LHCN-M2 (cell line): ENCODE results near the gene ZNF646. TPM values are rescaled to one million over a fixed set of nuclear protein-coding genes. Genes with fewer than 3 reads are reported as not detected.

Experiments used
- DNase-seq: peaks from one replicate; pipeline ENCODE4 v3.0.0-alpha.2; 2012; ENCODE audit warnings: low read depth
- total RNA-seq: library from RNA; depleted of rRNA; stranded (reverse); fragments of >200 nt; gene quantifications from 2 replicates; pipeline ENCODE4 v1.2.3, GENCODE V29; 2014; rRNA removed

Gene ZNF646
- total RNA-seq, 1 experiment from 2014 or later = 28.5 TPM

GRCh38 chr16:31129568-31130335 lies 55.5 kb downstream of the ZNF646 start:
- no peak for DNase-seq

- DNase-seq = no peak
These were observed 56.2 kb downstream of the ZNF646 start for GRCh38 chr16:31130336-31130891.

GRCh38 chr16:31130899-31131298 lies 56.7 kb downstream of the ZNF646 start:
- no peak for DNase-seq

DNA sequence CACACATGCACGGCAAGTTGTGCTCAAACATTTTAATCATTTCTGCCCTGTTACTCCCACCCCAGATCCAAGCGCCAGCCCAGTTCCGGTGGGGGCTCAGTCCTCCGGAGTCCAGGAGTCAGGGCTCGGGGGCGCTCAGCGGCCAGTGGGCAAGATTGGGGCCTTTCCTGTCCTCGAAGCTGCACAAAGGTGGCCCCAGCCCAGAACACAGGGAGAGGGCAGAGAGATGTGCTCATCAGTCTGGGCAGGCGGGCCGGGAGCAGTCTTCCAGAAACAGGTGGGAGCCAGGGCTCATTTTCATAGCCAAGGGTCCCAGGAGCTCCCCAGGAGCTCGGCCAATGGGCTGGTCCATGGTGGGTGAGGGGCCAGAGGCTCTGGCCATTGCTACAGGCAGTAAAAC lies 57.2 kb downstream of the ZNF646 start:
- DNase-seq = no peak

GRCh38 chr16:31131841-31132271 lies 57.6 kb downstream of the ZNF646 start:
- no peak for DNase-seq

DNA sequence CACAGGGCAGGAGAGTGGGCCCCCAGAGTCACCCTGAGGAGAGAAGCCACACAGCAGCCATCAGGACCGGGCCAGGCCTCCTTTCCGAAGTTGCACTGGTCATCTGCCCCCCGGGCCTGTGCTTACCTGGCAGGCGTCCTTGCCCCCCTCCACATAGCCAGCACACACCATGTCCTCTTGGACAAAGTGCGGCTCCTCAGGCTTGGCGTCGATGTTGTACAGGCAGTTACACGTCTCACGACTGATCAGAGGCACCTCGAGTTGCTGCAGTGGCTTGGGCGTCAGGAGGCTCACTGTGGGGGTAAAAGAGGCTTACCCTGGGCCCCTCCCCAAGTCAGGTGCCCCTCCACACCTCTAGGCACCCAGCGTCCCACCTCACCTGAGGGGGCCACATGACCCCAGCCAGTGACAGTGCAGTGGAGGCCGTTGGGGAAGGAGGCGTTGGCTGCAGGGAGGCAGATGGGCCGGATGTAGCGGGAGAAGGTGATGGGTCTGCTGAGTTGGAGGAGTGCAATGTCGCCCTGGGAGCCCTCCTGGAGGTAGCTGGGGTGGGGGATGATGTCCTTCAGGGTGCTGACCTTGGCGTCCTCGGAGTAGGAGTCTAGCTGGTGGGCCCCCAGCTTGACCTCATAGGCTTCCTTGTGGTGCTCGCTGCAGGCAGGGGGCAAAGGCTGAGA lies 58.2 kb downstream of the ZNF646 start:
- no peak for DNase-seq

DNA sequence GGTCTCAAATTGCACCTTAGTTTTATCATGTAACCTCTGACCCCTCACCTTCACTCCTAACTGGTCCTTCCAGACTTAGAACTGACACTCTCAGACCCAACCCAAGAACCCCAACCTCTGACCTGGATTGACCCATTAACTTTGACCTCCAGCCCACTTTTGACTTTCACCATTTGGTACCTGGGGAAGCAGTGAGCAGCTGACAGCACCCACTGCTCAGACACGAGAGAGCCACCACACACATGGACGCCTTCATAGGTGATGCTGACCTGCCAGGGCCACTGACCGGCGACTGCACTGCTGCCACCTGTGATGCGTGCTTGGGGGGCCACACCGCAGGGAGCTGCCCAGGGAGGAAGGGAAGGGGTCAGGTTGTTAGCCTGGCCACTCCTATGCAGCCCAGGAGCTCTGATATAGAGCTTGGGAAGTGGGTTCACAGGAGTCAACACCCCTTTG lies 58.9 kb downstream of the ZNF646 start:
- DNase-seq = no peak

Other genes with a start within 250 kb of the ZNF646 start
- 71.5 and 74.5 TPM in 2 replicates for gene BCL7C, start 180.3 kb upstream of the ZNF646 start, total RNA-seq
- 2.5 and 4.1 TPM in 2 replicates for gene CTF1, start 177.8 kb upstream of the ZNF646 start, total RNA-seq
- 28.6 and 33.2 TPM in 2 replicates for gene FBXL19, start 150.8 kb upstream of the ZNF646 start, total RNA-seq
- gene ORAI3, start 125.4 kb upstream of the ZNF646 start, total RNA-seq = 62.5 and 73.6 TPM in 2 replicates
- 2.4 and 3.4 TPM in 2 replicates for gene SETD1A, start 116.7 kb upstream of the ZNF646 start, total RNA-seq
- gene HSD3B7, start 89.2 kb upstream of the ZNF646 start, total RNA-seq = 133 and 143 TPM in 2 replicates
- 1.7 and 4.1 TPM in 2 replicates for gene STX1B, start 63.8 kb upstream of the ZNF646 start, total RNA-seq
- 51.4 and 52.9 TPM in 2 replicates for gene STX4, start 40.9 kb upstream of the ZNF646 start, total RNA-seq
- gene ZNF668, start 182 bp upstream of the ZNF646 start, total RNA-seq = 96.0 and 115 TPM in 2 replicates
- 9.2 and 9.7 TPM in 2 replicates for gene PRSS53, start 14.5 kb downstream of the ZNF646 start, total RNA-seq
- gene VKORC1, start 20.4 kb downstream of the ZNF646 start, total RNA-seq = 390 and 435 TPM in 2 replicates
- gene BCKDK, start 34.0 kb downstream of the ZNF646 start, total RNA-seq = 199 and 204 TPM in 2 replicates
- gene KAT8, start 43.2 kb downstream of the ZNF646 start, total RNA-seq = 30.5 and 30.7 TPM in 2 replicates
- gene PRSS8, start 61.3 kb downstream of the ZNF646 start, total RNA-seq = not detected in 2 replicates
- 0.40 and 0.64 TPM in 2 replicates for gene PRSS36, start 75.6 kb downstream of the ZNF646 start, total RNA-seq
- 42.3 and 58.2 TPM in 2 replicates for gene FUS, start 105.7 kb downstream of the ZNF646 start, total RNA-seq
- gene PYCARD, start 128.3 kb downstream of the ZNF646 start, total RNA-seq = 7.7 and 10.8 TPM in 2 replicates
- 52.4 and 56.5 TPM in 2 replicates for gene TRIM72, start 139.7 kb downstream of the ZNF646 start, total RNA-seq
- gene PYDC1, start 142.7 kb downstream of the ZNF646 start, total RNA-seq = not detected in 2 replicates
- gene ITGAM, start 185.6 kb downstream of the ZNF646 start, total RNA-seq = 0.11 TPM in 1 of 2 replicates, not detected in the other